ENCODE results near the gene KLK14. TPM values are rescaled to one million over a fixed set of nuclear protein-coding genes. Genes with fewer than 3 reads are reported as not detected.

KLK14 gene
- total and polyA plus RNA-seq, 7 donors: 0.20 TPM; not detected in 6

- H3K27ac ChIP-seq: no peak overlapping the region
- TF ChIP-seq CTCF (IDR thresholded peaks at IDR 0.05): no peak
- no peak overlapping the region for H3K4me3 ChIP-seq
- H3K27me3 ChIP-seq (ENCODE audit: insufficient read depth in 3 of 3, low read length in 2 of 3): peaks cover 0 to 6% (median 0%) of the 10 kb centered on the region in 3 donors
- H3K9me3 ChIP-seq: no peaks in the 10 kb centered on the region
- intact Hi-C loops (cut with DNase I): no loop called here
- DNase-seq: no peak
- no peaks in the 10 kb centered on the region for H3K36me3 ChIP-seq (ENCODE audit: insufficient read depth in 1 of 2, low read depth in 1 of 2)
- no peaks in the 10 kb centered on the region for H3K4me1 ChIP-seq
- 27 to 34% (median 27%) methylated on average over 4 of the region's 4 CpGs for whole genome bisulfite sequencing, 3 donors
- no peak for ATAC-seq
Observed at GRCh38 chr19:51083181-51083580, 494 bp upstream of the KLK14 start.

GRCh38 chr19:51081476-51081875 lies 1.2 kb downstream of the KLK14 start:
- no peak for TF ChIP-seq CTCF (IDR thresholded peaks at IDR 0.05)
- H3K4me3 ChIP-seq: no peak overlapping the region
- H3K27me3 ChIP-seq (ENCODE audit: insufficient read depth in 3 of 3, low read length in 2 of 3): peaks cover 0 to 8% (median 0%) of the 10 kb centered on the region in 3 donors
- no peak overlapping the region for H3K27ac ChIP-seq
- no peaks in the 10 kb centered on the region for H3K9me3 ChIP-seq
- H3K4me1 ChIP-seq: no peaks in the 10 kb centered on the region
- ATAC-seq: no peak
- WGBS, 3 donors: 77 to 83% (median 78%) methylated on average over 14 of the region's 14 CpGs
- DNase-seq: no peak
- intact Hi-C loops (cut with DNase I): no loop called here
- no peaks in the 10 kb centered on the region for H3K36me3 ChIP-seq (ENCODE audit: insufficient read depth in 1 of 2, low read depth in 1 of 2)

GRCh38 chr19:51079481-51080110 lies 3.1 kb downstream of the KLK14 start:
- Histone ChIP-seq H3K36me3 (ENCODE audit: insufficient read depth in 1 of 2, low read depth in 1 of 2) (no peaks in the 10 kb centered on the region), H3K4me3 (no peak overlapping the region), H3K27me3 (ENCODE audit: insufficient read depth in 3 of 3, low read length in 2 of 3) (peaks cover 0 to 8% (median 0%) of the 10 kb centered on the region in 3 donors), H3K4me1 (no peaks in the 10 kb centered on the region), H3K9me3 (peaks cover under 1% of the 10 kb centered on the region), H3K27ac (no peak overlapping the region)
- DNase-seq (no peak), ATAC-seq (no peak)
- WGBS, 3 donors: 66 to 68% (median 67%) methylated on average over 27 of the region's 27 CpGs
- no peak for TF ChIP-seq CTCF (IDR thresholded peaks at IDR 0.05)
- intact Hi-C loops (cut with DNase I): no loop called here

GRCh38 chr19:51078731-51079130 lies 4.0 kb downstream of the KLK14 start:
- no peaks in the 10 kb centered on the region for H3K36me3 ChIP-seq (ENCODE audit: insufficient read depth in 1 of 2, low read depth in 1 of 2)
- DNase-seq (no peak), ATAC-seq (no peak)
- H3K27me3 ChIP-seq (ENCODE audit: insufficient read depth in 3 of 3, low read length in 2 of 3): peaks cover 0 to 8% (median 0%) of the 10 kb centered on the region in 3 donors
- H3K4me3 ChIP-seq: no peak overlapping the region
- H3K9me3 ChIP-seq: peaks cover 9% of the 10 kb centered on the region
- H3K27ac ChIP-seq: no peak overlapping the region
- intact Hi-C loops (cut with DNase I): no loop called here
- TF ChIP-seq CTCF (IDR thresholded peaks at IDR 0.05): no peak
- H3K4me1 ChIP-seq: no peaks in the 10 kb centered on the region
- WGBS, 3 donors: 86 to 90% (median 89%) methylated on average over 6 of the region's 6 CpGs

- Histone ChIP-seq H3K27me3 (ENCODE audit: insufficient read depth in 3 of 3, low read length in 2 of 3) (peaks cover 0 to 8% (median 0%) of the 10 kb centered on the region in 3 donors), H3K9me3 (peaks cover 15% of the 10 kb centered on the region), H3K4me3 (no peak overlapping the region), H3K27ac (no peak overlapping the region), H3K36me3 (ENCODE audit: insufficient read depth in 1 of 2, low read depth in 1 of 2) (no peaks in the 10 kb centered on the region), H3K4me1 (no peaks in the 10 kb centered on the region)
- intact Hi-C loops (cut with DNase I): no loop called here
- ATAC-seq (no peak), DNase-seq (no peak)
- no peak for TF ChIP-seq CTCF (IDR thresholded peaks at IDR 0.05)
- 66 to 77% (median 69%) methylated on average over 5 to 6 of the region's 6 CpGs for WGBS, 3 donors
Observed at GRCh38 chr19:51078104-51078503, 4.6 kb downstream of the KLK14 start.
